Thymus (tissue), 11 donors: Measurements from ENCODE around the gene GFRA1. TPM values are rescaled to one million over a fixed set of nuclear protein-coding genes. Genes with fewer than 3 reads are reported as not detected.
A peak's percentile ranks its signal among the peaks of the same experiment; 100 is the strongest.

Experiments
- DNase-seq, 9 donors: peaks; one replicate each; pipeline ENCODE4 v3.0.0-alpha.2; 2013; ENCODE audit warnings: low spot score in 9 of 9, low read depth in 6 of 9, missing footprints in 1 of 9
- H3K27ac ChIP-seq, 2 donors: one replicate each; pipeline ENCODE4 v1.5.1; 2013; ENCODE audit warnings: control low read depth in 1 of 2, low read depth in 1 of 2, low read length in 1 of 2, mild to moderate bottlenecking in 1 of 2, moderate library complexity in 1 of 2
- H3K27me3 ChIP-seq, 2 donors: one replicate each; pipeline ENCODE4 v1.5.1; 2013; ENCODE audit warnings: low read length in 1 of 2; ENCODE audit not compliant: control insufficient read depth in 2 of 2, insufficient read depth in 1 of 2
- H3K36me3 ChIP-seq, 2 donors: one replicate each; pipeline ENCODE4 v1.5.1; 2013; ENCODE audit warnings: low read length in 1 of 2, mild to moderate bottlenecking in 1 of 2, moderate library complexity in 1 of 2; ENCODE audit not compliant: control insufficient read depth in 2 of 2, insufficient read depth in 2 of 2
- H3K4me1 ChIP-seq, 2 donors: one replicate each; pipeline ENCODE4 v1.5.1; 2013; ENCODE audit warnings: low read length in 2 of 2; ENCODE audit not compliant: control insufficient read depth in 2 of 2, insufficient read depth in 2 of 2
- H3K4me3 ChIP-seq, 2 donors: one replicate each; pipeline ENCODE4 v1.5.1; 2013; ENCODE audit warnings: low read length in 2 of 2, control low read depth in 1 of 2, mild to moderate bottlenecking in 1 of 2
- H3K9me3 ChIP-seq, 2 donors: one replicate each; pipeline ENCODE4 v1.5.1; 2013; ENCODE audit warnings: low read length in 1 of 2, mild to moderate bottlenecking in 1 of 2; ENCODE audit not compliant: control insufficient read depth in 2 of 2, insufficient read depth in 1 of 2
- WGBS: extraction: QIAGEN DNeasy Blood & Tissue Kit; methylation state at CpG from one replicate; pipeline ENCODE4 v1.1.7; 2013; 5-methylcytosine and 5-hydroxymethylcytosine counted together
- polyA plus RNA-seq: library from polyadenylated mRNA; stranded (reverse); fragments of 200-250 nt; gene quantifications from one replicate; pipeline ENCODE4 v1.2.3, GENCODE V29; 2013
- total RNA-seq: library from RNA; stranded (reverse); fragments of 120-200 nt; gene quantifications from one replicate; pipeline ENCODE4 v1.2.4, GENCODE V29; 2013
- donor health status: healthy.

GFRA1 gene
- total and polyA plus RNA-seq, 2 donors, result 1.6 to 5.0 TPM

DNA sequence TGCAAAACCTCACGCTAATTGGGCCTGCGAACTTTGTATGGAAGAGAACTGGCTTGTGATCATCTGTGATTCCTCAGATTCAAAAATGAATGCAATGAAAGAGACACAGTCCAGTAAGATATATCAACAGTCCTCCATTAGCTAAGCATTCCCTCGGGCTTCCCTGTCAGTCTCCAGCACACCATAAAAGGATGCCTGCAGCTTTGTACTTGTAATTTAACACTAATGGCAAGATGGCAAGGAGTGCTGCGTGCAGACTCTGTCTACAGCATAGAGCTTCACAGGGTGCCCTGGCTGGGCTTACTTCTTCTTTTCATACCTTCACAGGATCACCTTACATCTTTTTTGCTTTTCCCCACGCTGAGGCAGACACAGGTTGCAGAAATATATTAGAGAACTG lies 200.0 kb downstream of the GFRA1 start:
- Histone ChIP-seq H3K9me3 (no peaks in the 10 kb centered on the region), H3K4me3 (no peak overlapping the region), H3K27ac (peak overlapping the region in 1 of 2 donors; percentile 32), H3K36me3 (no peaks in the 10 kb centered on the region), H3K27me3 (no peaks in the 10 kb centered on the region), H3K4me1 (peaks cover 0 to 4% of the 10 kb centered on the region in 2 donors)
- WGBS, result 78% methylated on average over 5 of the region's 5 CpGs
- DNase-seq, result no peak

DNA sequence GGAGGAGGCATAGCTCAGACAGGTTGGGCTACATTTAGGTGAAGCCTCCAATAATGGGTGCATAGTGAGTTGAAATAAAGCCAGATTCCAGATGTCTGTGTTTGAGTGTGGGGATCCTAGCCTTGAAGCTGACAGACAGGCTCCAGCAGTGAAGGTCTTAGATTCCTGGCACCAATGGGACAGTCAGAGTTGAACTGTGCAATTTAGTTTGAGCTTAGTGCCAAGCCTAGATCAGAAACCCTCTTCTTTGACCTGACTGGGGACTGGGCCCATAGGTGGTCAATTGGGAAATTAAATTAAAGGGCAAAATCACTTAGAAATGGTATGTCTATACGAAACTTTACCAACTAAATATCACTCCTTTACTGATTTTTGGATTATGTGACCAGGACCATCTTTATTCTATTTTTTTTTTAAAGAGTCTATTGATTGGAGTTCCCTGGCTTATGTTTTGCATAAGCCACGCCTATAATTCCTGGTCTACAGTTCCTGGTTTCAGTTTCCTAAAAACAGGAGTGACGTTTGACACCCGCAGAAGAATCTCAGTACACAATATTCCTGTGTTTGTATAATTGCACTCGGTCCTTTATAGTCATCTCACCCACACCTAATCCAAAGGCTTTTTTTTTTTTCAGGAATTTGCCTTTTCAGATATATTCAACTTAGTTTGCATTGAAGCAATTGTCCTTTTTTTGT lies 201.4 kb downstream of the GFRA1 start:
- Histone ChIP-seq H3K36me3 (no peaks in the 10 kb centered on the region), H3K4me3 (no peak overlapping the region), H3K4me1 (peaks cover 0 to 6% of the 10 kb centered on the region in 2 donors), H3K9me3 (no peaks in the 10 kb centered on the region), H3K27me3 (no peaks in the 10 kb centered on the region), H3K27ac (no peak overlapping the region)
- WGBS, result 88% methylated on average over 5 of the region's 5 CpGs
- no peak for DNase-seq

DNA sequence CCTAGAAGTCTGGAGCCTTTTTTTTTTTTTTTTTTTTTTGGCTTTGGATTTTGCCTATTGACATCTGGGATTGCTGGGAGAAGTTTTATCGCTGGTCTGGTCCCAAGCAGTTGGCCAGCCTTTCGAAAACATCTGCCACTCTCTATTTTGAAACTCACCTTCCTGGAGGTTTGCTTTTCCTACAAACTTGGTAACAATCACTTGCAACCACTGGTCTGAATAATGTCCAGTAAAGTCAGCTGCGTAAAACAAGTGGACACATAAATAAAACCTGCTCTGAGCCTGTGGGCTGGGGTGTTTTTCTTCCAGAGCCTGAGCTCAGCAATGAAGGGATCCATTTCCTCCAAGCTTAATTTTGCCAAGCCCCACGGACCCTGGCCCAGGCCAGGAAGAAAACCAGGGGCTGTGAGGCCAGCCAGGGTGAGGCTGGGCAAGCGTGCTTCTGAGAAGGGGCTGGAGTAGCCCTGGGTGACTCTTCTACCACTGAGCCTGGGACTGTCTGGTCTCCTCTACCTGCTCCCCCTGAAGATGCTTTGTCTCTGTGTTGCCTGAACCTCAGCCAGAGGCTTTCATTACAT lies 202.2 kb downstream of the GFRA1 start:
- 82% methylated on average over 5 of the region's 5 CpGs for WGBS
- no peaks in the 10 kb centered on the region for H3K36me3 ChIP-seq
- H3K27ac ChIP-seq, result peak overlapping the region in 1 of 2 donors; percentile 47
- H3K4me3 ChIP-seq, result no peak overlapping the region
- H3K4me1 ChIP-seq, result peaks cover 0 to 6% of the 10 kb centered on the region in 2 donors
- no peak for DNase-seq
- H3K9me3 ChIP-seq, result no peaks in the 10 kb centered on the region
- no peaks in the 10 kb centered on the region for H3K27me3 ChIP-seq

DNA sequence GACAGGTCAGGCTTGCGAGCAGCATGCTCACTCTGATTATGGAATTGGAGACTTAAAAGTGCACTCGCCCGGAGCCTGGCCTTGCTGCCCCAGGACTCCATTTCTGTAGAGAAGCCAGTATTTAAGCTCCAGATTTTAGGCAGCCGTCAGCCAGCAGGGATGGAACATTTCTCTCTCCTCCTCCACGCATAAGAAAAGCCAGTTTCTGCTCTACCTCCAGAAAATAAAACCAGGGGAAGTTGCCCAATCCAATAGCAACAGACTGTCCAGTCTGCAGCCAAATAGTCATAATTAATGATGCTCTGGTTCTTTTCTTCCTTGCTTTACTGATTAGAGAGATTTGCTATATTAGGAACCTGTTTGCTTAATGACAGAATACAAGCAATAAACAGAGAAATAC lies 203.2 kb downstream of the GFRA1 start:
- no peaks in the 10 kb centered on the region for H3K36me3 ChIP-seq
- peak overlapping the region in 1 of 2 donors; percentile 50 for H3K27ac ChIP-seq
- H3K27me3 ChIP-seq, result no peaks in the 10 kb centered on the region
- no peaks in the 10 kb centered on the region for H3K9me3 ChIP-seq
- DNase-seq, result no peak
- WGBS, result 78% methylated on average over 5 of the region's 5 CpGs
- H3K4me1 ChIP-seq, result peaks cover 0 to 6% of the 10 kb centered on the region in 2 donors
- no peak overlapping the region for H3K4me3 ChIP-seq

DNA sequence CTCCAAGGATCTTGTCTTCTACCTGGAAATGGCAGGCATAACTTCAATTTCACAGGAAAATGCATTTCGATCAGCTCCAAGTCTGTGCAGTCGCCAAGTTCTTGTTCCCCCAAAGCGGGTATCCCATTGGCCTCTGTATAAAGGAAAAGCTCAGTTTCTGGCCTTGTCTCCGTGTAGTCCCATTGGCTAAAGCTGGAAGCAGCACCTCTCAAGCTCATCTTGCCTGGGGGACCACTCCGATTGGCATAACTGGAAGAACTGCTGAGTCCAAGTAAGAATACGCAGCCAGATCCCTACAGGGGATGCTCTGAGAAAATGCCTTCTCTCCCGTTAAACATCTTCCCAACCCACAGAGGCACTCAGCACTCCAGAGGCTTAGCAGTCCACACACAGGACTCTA lies 205.2 kb downstream of the GFRA1 start:
- Histone ChIP-seq H3K27ac (peak overlapping the region in 1 of 2 donors; percentile 55), H3K9me3 (no peaks in the 10 kb centered on the region), H3K27me3 (no peaks in the 10 kb centered on the region), H3K4me3 (no peak overlapping the region), H3K36me3 (no peaks in the 10 kb centered on the region), H3K4me1 (peaks cover 0 to 6% of the 10 kb centered on the region in 2 donors)
- WGBS, result 94% methylated on average over 7 of the region's 7 CpGs
- DNase-seq, result no peak

DNA sequence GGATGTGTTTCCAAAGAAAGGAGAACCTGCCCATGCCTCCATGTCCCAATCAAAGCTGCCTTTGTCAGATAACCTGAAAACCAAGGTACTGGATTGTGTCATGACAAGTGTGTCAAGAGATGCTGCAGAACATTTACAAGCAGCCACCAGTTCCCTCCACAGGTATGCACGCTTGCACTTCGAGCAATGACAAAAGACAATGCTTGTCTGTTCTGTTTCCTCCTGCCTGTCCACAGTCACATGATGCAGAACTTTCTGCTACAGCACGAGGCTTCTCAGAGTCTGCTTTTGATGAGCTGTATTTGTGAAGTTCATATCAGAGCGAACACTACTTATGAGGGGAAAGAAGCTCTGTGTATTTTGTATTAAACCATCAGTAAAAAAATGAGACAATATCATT lies 209.9 kb downstream of the GFRA1 start:
- peaks cover 0 to 4% of the 10 kb centered on the region in 2 donors for H3K4me1 ChIP-seq
- H3K27me3 ChIP-seq, result no peaks in the 10 kb centered on the region
- 81% methylated on average over 4 of the region's 4 CpGs for whole genome bisulfite sequencing
- no peak overlapping the region for H3K27ac ChIP-seq
- H3K36me3 ChIP-seq, result no peaks in the 10 kb centered on the region
- H3K9me3 ChIP-seq, result no peaks in the 10 kb centered on the region
- peak in 1 of 9 donors; percentile 13 for DNase-seq
- no peak overlapping the region for H3K4me3 ChIP-seq

DNA sequence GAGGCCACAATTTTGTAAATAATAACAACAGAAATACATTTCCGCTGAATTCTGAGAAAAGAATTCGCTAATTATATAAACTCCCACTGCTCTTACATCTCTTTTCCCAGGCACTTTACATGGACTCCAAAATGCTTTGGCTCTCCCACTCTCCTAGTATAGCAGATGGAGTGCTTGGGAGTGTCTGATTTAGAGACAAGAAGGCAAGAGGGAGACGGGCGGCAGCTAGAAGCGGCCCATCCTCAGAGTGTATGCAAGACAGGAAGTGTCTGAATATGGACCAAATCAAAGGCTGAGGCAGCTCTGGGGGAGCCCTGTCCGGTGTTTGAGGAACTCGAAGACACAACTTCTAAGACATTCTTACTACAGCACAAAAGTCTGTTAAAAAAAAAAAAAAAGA lies 212.1 kb downstream of the GFRA1 start:
- no peak overlapping the region for H3K4me3 ChIP-seq
- WGBS, result 78% methylated on average over 7 of the region's 7 CpGs
- H3K27ac ChIP-seq, result no peak overlapping the region
- H3K27me3 ChIP-seq, result no peaks in the 10 kb centered on the region
- H3K4me1 ChIP-seq, result peaks cover 0 to 2% of the 10 kb centered on the region in 2 donors
- no peak for DNase-seq
- H3K9me3 ChIP-seq, result no peaks in the 10 kb centered on the region
- no peaks in the 10 kb centered on the region for H3K36me3 ChIP-seq

DNA sequence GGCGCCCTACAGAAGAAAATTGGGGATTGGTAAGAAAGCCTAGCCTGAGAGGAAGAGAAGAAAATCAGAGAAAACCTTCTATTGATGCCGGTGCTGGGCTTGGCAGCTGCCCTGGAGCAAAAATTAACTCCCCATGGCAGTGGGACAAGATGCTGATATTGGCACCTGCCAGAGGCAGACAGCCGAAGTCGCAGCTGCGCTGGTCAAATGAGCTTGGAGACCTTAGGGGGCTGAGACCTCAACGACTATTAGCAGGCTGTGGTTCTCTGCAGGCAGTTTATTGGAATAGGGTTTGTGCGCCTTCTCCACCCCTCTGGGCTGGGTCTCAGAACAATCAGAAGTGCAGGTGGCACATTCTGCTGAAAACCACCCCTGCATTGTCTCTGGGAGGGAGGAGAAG lies 213.7 kb downstream of the GFRA1 start:
- Histone ChIP-seq H3K4me3 (no peak overlapping the region), H3K9me3 (no peaks in the 10 kb centered on the region), H3K27ac (no peak overlapping the region), H3K36me3 (no peaks in the 10 kb centered on the region), H3K27me3 (no peaks in the 10 kb centered on the region), H3K4me1 (peaks cover 0 to 2% of the 10 kb centered on the region in 2 donors)
- DNase-seq, result no peak
- WGBS, result 92% methylated on average over 7 of the region's 7 CpGs

DNA sequence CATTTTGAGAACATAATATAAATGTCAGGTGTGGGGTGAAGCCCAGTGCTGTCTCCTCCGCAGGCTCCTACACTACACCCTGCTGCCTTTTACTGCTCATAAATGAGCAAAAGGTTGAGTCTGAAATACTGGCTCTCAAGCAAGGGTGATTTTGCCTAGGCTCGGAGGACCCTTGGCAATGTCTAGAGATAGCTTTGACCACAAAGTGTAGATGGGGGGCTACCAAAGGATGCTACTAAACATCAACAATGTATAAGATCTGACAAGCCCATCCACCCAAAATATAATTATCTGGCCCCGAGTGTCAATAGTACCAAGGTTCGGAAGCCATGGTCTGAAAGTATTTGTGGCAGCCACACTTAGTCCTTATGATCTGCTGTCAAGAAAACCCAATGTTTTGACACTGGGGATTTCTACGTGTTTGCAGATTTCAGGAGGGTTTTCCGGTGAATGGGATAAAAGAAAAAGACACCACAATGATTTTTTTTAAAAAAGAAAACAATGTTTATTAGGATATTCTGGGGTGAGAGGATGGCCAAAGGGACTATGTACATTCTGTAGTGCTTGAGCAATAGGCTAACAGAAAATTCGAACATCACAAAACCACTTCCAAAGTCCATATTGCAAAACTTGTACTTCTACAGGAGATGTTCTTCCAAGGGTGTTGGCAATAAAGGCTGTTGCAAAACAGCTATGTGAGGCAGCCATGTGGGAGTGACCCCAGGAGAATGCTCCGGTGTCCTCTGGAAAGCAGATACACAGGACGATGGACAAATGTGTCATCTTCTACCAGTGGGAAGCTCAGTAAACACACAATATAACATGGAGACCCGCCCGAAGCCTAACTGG lies 216.3 kb downstream of the GFRA1 start:
- Histone ChIP-seq H3K27ac (peak overlapping the region in 1 of 2 donors; percentile 17), H3K9me3 (no peaks in the 10 kb centered on the region), H3K4me3 (no peak overlapping the region), H3K4me1 (peaks cover 0 to 2% of the 10 kb centered on the region in 2 donors), H3K36me3 (no peaks in the 10 kb centered on the region), H3K27me3 (no peaks in the 10 kb centered on the region)
- 95% methylated on average over 11 of the region's 11 CpGs for WGBS
- no peak for DNase-seq
